Fibroblast of lung (primary cell): ENCODE results near the gene HPSE2.

ENCODE experiments used
- EZH2 ChIP-seq: IDR thresholded peaks from 2 replicates; pipeline ENCODE4 v1.5.1; 2012; ENCODE audit warnings: low read length, control low read depth, mild to moderate bottlenecking; ENCODE audit errors: missing control alignments
- TF ChIP-seq, protein P1 (sequence below), 2 donors: IDR thresholded peaks in 1 of 2; conservative IDR thresholded peaks in 1 of 2; 1 replicate in 1 of 2; 2 replicates in 1 of 2; pipeline ENCODE4 v1.5.1; 2011 to 2012; ENCODE audit warnings: low read length in 2 of 2, control low read depth in 1 of 2, inconsistent platforms in 1 of 2, low read depth in 1 of 2, mild to moderate bottlenecking in 1 of 2

DNA sequence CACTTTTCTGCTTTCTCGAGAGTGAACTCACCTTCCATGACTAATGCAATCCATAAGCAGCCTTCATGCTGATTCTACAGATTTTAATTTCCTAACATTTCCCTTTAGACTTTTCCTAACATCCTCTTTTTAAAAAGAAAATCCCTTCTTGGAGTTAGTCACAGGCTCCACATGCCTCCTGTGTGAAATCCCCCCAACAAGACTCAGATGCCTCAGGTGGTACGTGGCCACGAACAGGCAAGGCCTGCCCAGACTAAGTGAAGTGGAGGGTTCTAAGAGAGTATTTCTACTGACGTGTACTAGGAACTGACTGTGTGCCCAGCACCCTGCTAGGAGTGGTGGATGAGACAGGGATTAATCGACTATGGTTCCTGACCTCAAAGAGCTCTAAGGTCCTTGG, 663.1 kb downstream of the HPSE2 start:
- TF ChIP-seq, protein P1, sequence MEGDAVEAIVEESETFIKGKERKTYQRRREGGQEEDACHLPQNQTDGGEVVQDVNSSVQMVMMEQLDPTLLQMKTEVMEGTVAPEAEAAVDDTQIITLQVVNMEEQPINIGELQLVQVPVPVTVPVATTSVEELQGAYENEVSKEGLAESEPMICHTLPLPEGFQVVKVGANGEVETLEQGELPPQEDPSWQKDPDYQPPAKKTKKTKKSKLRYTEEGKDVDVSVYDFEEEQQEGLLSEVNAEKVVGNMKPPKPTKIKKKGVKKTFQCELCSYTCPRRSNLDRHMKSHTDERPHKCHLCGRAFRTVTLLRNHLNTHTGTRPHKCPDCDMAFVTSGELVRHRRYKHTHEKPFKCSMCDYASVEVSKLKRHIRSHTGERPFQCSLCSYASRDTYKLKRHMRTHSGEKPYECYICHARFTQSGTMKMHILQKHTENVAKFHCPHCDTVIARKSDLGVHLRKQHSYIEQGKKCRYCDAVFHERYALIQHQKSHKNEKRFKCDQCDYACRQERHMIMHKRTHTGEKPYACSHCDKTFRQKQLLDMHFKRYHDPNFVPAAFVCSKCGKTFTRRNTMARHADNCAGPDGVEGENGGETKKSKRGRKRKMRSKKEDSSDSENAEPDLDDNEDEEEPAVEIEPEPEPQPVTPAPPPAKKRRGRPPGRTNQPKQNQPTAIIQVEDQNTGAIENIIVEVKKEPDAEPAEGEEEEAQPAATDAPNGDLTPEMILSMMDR (conservative IDR thresholded peaks at IDR 0.05 in 1 of 2, IDR thresholded peaks at IDR 0.05 in 1 of 2; ENCODE audit: low read depth in 1 of 2, low read length in 2 of 2): no peak
- TF ChIP-seq EZH2: no peak
